MM.1S (cell line): ENCODE measurements around the gene CITED2.

Experiments used
- EZH2phosphoT487 ChIP-seq: fragments of 300-600 bp; sonication (generic); IDR thresholded peaks from 2 replicates; pipeline ENCODE4 v1.6.1; 2018; ENCODE audit warnings: antibody characterized with exemption, low read length
- TF ChIP-seq, protein P1 (sequence below): fragments of 300-600 bp; sonication (generic); IDR thresholded peaks from 2 replicates; pipeline ENCODE4 v1.5.1; 2016; ENCODE audit warnings: antibody characterized with exemption, low read length, mixed read lengths

DNA sequence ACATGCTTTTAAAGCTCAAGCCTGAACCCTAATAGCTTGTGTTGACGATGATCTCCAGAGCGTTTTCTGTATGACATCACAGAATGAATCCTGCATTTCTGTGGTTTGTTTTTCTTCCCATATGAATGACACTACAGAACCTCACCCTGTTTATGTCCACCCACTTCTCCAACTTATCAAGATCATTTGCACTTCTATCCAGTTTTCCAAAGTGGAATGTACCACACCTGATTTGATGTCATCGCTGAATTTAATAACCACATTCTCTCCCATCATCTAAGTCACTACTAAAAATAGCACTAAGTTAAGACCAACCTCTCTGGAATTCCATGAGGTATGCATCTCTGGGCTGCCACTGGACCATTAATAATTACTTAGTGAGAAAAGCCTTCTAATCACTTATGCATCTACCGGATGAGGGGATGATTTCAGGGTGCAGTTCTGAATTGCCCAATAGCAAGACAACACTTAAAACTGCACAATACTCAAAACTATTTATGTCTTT is 33.3 kb upstream of the CITED2 start:
- TF ChIP-seq, protein P1, sequence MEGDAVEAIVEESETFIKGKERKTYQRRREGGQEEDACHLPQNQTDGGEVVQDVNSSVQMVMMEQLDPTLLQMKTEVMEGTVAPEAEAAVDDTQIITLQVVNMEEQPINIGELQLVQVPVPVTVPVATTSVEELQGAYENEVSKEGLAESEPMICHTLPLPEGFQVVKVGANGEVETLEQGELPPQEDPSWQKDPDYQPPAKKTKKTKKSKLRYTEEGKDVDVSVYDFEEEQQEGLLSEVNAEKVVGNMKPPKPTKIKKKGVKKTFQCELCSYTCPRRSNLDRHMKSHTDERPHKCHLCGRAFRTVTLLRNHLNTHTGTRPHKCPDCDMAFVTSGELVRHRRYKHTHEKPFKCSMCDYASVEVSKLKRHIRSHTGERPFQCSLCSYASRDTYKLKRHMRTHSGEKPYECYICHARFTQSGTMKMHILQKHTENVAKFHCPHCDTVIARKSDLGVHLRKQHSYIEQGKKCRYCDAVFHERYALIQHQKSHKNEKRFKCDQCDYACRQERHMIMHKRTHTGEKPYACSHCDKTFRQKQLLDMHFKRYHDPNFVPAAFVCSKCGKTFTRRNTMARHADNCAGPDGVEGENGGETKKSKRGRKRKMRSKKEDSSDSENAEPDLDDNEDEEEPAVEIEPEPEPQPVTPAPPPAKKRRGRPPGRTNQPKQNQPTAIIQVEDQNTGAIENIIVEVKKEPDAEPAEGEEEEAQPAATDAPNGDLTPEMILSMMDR = no peak
- TF ChIP-seq EZH2phosphoT487 = no peak
